CD4-positive, alpha-beta T cell treated with Interleukin-17A for 4 hours (primary cell): Measurements from ENCODE around the gene GPRC5A.

ENCODE experiments used
- DNase-seq: peaks from one replicate; pipeline ENCODE4 v3.0.0-alpha.2; 2020; ENCODE audit warnings: mixed read lengths

Gene GPRC5A

DNA sequence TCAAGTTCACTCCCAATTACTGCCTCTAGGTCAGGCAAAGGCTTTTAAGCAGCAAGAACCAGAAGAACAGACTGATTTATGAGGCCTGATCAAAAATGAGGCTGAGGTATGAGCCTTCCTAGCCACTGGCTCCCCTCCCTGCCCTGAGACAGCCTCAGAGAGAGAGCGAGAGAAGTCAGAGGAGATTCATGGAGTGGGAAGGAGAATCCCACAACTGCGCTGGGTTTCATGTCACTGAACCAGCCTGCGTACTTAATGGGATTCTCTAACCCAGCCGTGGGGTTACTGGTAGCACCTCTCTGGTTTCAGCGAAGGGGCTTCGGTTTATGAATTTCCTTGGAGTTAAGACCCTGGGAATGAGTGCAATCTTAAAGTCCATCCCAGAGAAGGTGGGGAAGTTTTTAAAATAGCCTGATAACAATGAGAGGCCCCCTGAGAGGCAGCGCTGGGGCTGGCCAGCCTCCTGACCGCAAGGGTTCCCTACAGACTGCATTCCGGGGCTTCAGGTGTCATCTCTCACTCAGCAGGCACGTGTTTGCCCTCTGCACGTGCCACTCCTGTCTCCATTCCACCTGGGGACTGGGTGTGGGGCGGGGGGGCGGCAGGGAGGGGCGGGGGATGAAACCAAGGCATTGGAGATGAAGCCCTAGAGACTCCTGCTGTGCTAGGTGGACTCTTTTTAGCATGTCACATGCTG lies 6.1 kb upstream of the GPRC5A start:
- DNase-seq, result no peak

GRCh38 chr12:12887471-12887870 lies 3.9 kb upstream of the GPRC5A start:
- DNase-seq, result no peak

DNA sequence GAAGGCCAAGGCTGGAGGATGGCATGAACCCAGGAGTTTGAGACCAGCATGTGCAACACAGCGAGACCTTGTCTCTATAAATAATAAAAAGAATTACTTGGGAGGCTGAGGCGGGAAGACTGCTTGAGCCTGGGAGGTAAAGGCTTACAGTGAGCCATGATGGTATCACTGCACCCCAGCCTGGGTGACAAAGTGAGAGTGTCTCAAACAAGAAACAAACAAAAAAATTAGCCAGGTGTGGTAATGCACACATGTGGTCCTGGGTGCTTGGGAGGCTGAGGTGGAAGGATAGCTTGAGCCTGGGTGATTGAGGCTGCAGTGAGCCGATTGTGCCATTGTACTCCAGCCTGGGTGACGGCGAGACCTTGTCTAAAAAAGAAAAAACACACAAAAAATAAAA lies 1.7 kb upstream of the GPRC5A start:
- DNase-seq, result no peak

GRCh38 chr12:12890543-12891079 lies 751 bp upstream of the GPRC5A start:
- DNase-seq, result peak; percentile 53

DNA sequence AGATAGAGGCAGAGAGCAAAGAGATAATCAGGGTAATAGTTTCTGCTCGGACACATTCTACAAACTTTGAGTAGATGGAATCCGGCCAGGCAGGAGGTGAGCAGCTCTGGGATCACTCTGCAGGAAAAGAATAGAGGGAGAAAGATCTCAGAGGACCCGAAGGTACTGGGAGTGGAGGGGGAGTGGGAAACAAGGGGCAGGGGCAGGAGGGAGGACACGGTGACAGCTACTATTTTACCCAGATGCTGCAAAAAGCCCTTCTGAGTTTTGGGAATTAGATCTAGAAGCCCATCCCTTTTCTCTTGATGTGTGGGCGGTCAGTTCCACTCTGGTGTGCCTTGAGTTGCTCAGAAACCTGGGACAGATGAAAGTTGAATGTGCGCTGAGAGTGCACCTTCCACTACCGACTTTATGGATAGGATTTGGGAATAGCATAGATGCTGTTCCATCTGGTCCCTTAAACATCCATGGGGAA lies 556 bp downstream of the GPRC5A start:
- DNase-seq, result no peak

DNA sequence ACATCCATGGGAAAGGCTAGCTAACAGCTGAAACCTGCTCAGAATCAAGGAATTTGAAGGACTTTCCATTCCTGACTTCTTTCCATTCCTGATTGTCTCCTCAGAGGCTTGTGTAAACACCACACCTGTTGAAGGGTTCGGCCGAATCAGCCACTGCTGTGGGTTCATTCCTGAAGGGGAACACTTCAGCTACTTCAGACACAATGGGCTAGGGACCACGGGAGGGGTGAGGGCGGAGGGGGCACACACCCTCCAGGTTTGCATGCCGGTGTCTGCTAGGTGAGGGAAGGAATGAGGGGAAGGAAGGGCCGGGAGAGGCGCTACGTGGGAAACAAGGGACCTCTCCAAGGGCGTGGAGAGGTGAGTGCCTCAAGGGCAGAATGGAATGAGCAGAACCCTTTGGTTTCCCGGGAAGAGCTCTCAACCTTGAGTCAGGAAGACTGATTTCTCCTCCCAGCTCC lies 1.3 kb downstream of the GPRC5A start:
- DNase-seq, result no peak

GRCh38 chr12:12893438-12893837 lies 2.1 kb downstream of the GPRC5A start:
- no peak for DNase-seq

DNA sequence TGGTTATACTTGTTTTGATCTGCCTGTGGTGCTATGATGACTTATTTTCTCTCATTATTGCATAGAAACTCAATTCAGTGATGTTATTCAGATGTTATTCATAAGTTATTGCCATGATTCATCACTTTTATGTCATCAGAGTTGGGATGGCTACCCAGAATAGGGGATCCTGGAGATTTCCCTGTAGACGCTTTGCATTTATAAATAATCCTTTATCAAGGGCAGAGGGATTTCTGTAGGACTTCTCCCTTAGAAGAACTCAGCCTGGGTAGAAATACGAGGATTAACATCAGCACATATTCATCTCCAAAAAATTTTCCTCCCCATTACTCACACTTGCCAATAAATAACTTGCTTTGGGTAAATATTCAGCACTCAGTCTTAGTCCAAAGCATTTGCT lies 4.9 kb downstream of the GPRC5A start:
- no peak for DNase-seq

DNA sequence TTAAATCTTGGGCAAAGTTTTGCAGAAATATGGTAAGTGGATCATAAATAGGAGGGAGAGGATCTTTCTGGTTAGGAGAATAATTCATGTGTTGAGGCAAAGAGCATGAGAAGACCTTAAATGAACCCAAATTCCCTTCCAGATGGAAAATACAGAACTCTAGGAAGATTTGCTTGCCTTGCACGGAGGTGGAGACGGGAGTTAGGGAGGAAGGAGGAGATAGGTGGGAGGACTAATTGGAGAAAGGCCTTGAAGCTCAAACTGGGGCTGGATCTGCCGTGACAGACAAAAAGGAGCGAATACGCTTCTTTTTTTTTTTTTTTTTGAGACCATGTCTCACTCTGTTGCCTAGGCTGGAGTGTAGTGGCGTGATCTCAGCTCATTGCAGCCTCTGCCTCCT lies 5.9 kb downstream of the GPRC5A start:
- no peak for DNase-seq

GRCh38 chr12:12898136-12898717 lies 6.9 kb downstream of the GPRC5A start:
- DNase-seq, result no peak

- DNase-seq, result no peak
These were observed 7.6 kb downstream of the GPRC5A start for GRCh38 chr12:12898911-12899511.

DNA sequence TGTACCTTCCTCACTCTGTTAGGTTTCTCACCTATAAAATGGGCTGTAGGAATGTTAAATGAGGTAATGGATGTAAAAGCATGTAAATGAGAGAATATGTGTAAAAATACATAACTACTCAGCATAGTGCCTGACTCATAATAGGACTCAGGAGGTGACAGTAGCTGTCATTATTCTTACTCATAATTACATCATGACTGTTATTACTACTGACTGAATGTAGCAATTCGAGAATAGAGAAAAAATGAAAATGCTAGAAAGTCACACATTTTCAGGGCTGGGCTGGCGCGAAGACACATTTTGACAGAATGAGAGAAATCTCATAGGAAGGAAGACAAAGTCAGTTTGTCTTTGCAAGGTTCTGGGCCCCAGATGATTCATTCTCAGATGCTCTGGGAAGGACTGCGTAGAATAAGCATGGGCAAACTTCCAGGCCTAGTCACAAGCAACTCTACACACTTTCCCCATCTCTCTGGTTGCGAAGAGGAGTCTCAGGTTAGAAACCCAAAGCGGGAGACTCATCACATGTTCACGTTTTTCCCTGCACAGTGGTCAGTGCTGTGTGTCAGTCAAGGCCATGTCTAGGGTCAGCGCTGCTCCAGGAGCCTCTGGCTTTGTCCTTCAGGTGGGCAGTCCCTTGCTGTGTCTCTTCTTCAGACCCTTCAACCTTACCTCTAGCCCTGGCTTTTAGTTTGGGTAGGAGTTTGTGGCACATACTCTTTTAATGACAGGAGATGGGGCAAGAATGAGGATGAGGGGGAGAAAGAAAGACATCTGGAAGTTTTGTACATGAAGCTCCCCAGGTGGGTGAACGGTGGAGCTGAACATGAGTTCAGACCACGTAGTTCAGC lies 8.4 kb downstream of the GPRC5A start:
- no peak for DNase-seq

GRCh38 chr12:12900786-12901157 lies 9.4 kb downstream of the GPRC5A start:
- DNase-seq, result no peak

GRCh38 chr12:12901158-12901791 lies 9.9 kb downstream of the GPRC5A start:
- DNase-seq, result no peak

GRCh38 chr12:12902036-12902435 lies 10.7 kb downstream of the GPRC5A start:
- DNase-seq, result no peak

DNA sequence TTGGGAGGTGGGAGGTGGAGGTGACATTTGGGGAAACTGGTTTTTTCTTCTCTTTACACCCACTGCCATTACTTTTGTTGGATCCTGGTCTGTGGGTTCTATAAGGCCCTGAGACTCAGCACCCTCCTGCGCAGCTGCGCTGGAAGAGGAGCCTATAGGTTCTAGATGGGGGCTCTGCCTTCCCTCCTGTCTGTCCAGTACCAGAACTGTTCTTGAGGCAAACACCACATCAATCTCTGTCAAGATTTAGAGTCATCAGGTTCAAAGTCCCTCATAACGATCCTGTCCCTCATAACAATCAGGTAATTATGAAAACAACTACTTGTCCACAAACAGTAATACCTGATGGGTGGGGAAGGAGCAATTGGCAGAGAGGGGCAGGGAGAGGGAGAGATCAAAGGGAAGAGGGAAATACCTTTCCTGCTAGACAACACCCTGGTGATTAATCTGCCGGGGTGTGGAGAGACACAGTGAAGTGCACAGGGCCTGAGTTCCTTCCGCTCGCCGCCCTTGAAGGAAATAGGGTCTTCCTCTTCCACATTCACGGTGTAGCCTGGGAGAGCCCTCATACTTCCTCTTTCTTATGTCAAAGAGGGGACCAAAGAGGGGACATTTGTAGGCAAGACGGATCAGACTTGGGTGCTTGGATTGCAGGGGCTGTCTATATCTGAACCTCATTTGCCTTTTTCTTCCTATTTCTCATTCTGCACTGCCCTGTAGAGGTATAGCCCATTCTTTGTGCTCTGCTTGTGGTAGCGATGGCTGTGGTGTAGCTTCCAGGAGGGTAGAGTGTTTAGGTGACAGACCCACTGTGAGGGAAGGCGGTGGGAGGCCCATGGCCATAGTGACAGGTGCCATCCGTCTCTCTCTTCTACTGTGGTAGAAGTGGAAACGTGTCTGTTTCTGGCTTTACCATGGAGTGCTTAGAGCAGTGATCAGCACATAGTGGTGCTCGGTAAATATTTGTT lies 12.6 kb downstream of the GPRC5A start:
- no peak for DNase-seq

GRCh38 chr12:12907552-12907951 lies 16.2 kb downstream of the GPRC5A start:
- no peak for DNase-seq

DNA sequence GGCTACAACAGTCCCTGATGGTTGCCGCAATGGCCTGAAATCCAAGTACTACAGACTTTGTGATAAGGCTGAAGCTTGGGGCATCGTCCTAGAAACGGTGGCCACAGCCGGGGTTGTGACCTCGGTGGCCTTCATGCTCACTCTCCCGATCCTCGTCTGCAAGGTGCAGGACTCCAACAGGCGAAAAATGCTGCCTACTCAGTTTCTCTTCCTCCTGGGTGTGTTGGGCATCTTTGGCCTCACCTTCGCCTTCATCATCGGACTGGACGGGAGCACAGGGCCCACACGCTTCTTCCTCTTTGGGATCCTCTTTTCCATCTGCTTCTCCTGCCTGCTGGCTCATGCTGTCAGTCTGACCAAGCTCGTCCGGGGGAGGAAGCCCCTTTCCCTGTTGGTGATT lies 16.9 kb downstream of the GPRC5A start:
- no peak for DNase-seq

DNA sequence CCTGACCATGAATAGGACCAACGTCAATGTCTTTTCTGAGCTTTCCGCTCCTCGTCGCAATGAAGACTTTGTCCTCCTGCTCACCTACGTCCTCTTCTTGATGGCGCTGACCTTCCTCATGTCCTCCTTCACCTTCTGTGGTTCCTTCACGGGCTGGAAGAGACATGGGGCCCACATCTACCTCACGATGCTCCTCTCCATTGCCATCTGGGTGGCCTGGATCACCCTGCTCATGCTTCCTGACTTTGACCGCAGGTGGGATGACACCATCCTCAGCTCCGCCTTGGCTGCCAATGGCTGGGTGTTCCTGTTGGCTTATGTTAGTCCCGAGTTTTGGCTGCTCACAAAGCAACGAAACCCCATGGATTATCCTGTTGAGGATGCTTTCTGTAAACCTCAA lies 17.3 kb downstream of the GPRC5A start:
- no peak for DNase-seq

GRCh38 chr12:12909228-12909994 lies 18.0 kb downstream of the GPRC5A start:
- DNase-seq, result no peak

GRCh38 chr12:12909995-12910420 lies 18.6 kb downstream of the GPRC5A start:
- DNase-seq, result no peak
